IMR-90 (cell line): Measurements from ENCODE around the gene CENPK. TPM values are rescaled to one million over a fixed set of nuclear protein-coding genes. Genes with fewer than 3 reads are reported as not detected.
A peak's percentile ranks its signal among the peaks of the same experiment; 100 is the strongest.

Experiments used
- ATAC-seq: fragments of 200-7000 bp; cut with Tn5 transposase; 2 replicates; pipeline ENCODE4 v1.9.1; 2020; ENCODE audit warnings: low read depth, mild to moderate bottlenecking, moderate library complexity
- BruUV-seq: library from RNA; stranded (reverse); fragments of 400-500 nt; replicated peaks from 2 replicates; lab custom pipeline; 2021; lab: Mats Ljungman, UMichigan
- CTCF ChIA-PET: fragments of 300-600 bp; formaldehyde crosslinking; extraction: SDS; loops from one replicate; lab custom pipeline; 2021; ENCODE audit warnings: antibody characterized with exemption; lab: Yijun Ruan, JAX
- POLR2A ChIA-PET: fragments of 300-600 bp; sonication (Branson Sonifier 250); formaldehyde crosslinking; loops from one replicate; lab custom pipeline; 2022; ENCODE audit warnings: antibody characterized with exemption; ENCODE audit not compliant: unreplicated experiment; lab: Charles Lee
- DNase-seq: peaks from one replicate; pipeline ENCODE4 v3.0.0; 2013
- H2AFZ ChIP-seq: replicated peaks from 2 replicates; pipeline ENCODE3; 2013; ENCODE audit warnings: low read length, mild to moderate bottlenecking; ENCODE audit not compliant: poor library complexity
- H2AK5ac ChIP-seq: 2 replicates; pipeline ENCODE4 v1.6.1; 2013; ENCODE audit warnings: low read depth, low read length, inconsistent platforms
- H2AK9ac ChIP-seq: replicated peaks from 2 replicates; pipeline ENCODE3; 2013; ENCODE audit warnings: mild to moderate bottlenecking, low read depth, low read length, moderate library complexity; ENCODE audit not compliant: poor library complexity
- H2BK120ac ChIP-seq: 2 replicates; pipeline ENCODE4 v1.6.1; 2013; ENCODE audit warnings: low read depth, low read length, inconsistent platforms
- H2BK15ac ChIP-seq: 3 replicates; pipeline ENCODE4 v1.6.1; 2013; ENCODE audit warnings: low read depth, low read length, inconsistent platforms
- H2BK20ac ChIP-seq: 2 replicates; pipeline ENCODE4 v1.6.1; 2013; ENCODE audit warnings: low read depth, mild to moderate bottlenecking, inconsistent platforms, low read length, moderate library complexity
- H2BK5ac ChIP-seq: 2 replicates; pipeline ENCODE4 v1.6.1; 2013; ENCODE audit warnings: mild to moderate bottlenecking, low read depth, low read length, inconsistent platforms; ENCODE audit not compliant: poor library complexity, severe bottlenecking
- H3K14ac ChIP-seq: replicated peaks from 2 replicates; pipeline ENCODE4 v1.6.1; 2013; ENCODE audit warnings: low read depth, low read length, inconsistent platforms
- H3K18ac ChIP-seq: 2 replicates; pipeline ENCODE4 v1.6.1; 2013; ENCODE audit warnings: low read depth, low read length, control low read depth
- H3K23ac ChIP-seq: 2 replicates; pipeline ENCODE4 v1.6.1; 2013; ENCODE audit warnings: low read depth, low read length, inconsistent platforms
- H3K27ac ChIP-seq: 2 replicates; pipeline ENCODE4 v1.5.1; 2013; ENCODE audit warnings: mild to moderate bottlenecking, control low read depth, low read length; ENCODE audit not compliant: insufficient read depth
- H3K27me3 ChIP-seq: 2 replicates; pipeline ENCODE4 v1.6.1; 2013; ENCODE audit warnings: low read length; ENCODE audit not compliant: control insufficient read depth, insufficient read depth
- H3K36me3 ChIP-seq: 2 replicates; pipeline ENCODE4 v1.6.1; 2013; ENCODE audit warnings: low read length, mixed read lengths; ENCODE audit not compliant: control insufficient read depth, insufficient read depth
- H3K4ac ChIP-seq: 2 replicates; pipeline ENCODE4 v1.6.1; 2013; ENCODE audit warnings: low read depth, low read length, inconsistent platforms
- H3K4me1 ChIP-seq: 2 replicates; pipeline ENCODE4 v1.6.1; 2013; ENCODE audit warnings: low read length, mixed read lengths; ENCODE audit not compliant: control insufficient read depth, insufficient read depth
- H3K4me2 ChIP-seq: 2 replicates; pipeline ENCODE4 v1.6.1; 2013; ENCODE audit warnings: low read depth, mild to moderate bottlenecking, control low read depth, low read length, moderate library complexity
- H3K4me3 ChIP-seq: 2 replicates; pipeline ENCODE4 v1.5.1; 2013; ENCODE audit warnings: low read depth, mild to moderate bottlenecking, control low read depth, low read length, moderate library complexity; ENCODE audit not compliant: insufficient read depth
- H3K56ac ChIP-seq: 2 replicates; pipeline ENCODE4 v1.6.1; 2013; ENCODE audit warnings: low read length, inconsistent platforms; ENCODE audit not compliant: insufficient read depth; ENCODE audit errors: extremely low read depth
- H3K79me1 ChIP-seq, 2 experiments: 2 replicates each; pipeline ENCODE4 v1.6.1; 2013; ENCODE audit warnings: low read length in 2 of 2, inconsistent platforms in 1 of 2, low read depth in 1 of 2
- H3K9ac ChIP-seq: 2 replicates; pipeline ENCODE4 v1.6.1; 2013; ENCODE audit warnings: low read depth, low read length, control low read depth
- H3K9me1 ChIP-seq: 2 replicates; pipeline ENCODE4 v1.6.1; 2013; ENCODE audit warnings: low read length, inconsistent platforms; ENCODE audit not compliant: insufficient read depth
- H3K9me3 ChIP-seq: 2 replicates; pipeline ENCODE4 v1.6.1; 2013; ENCODE audit warnings: low read length; ENCODE audit not compliant: control insufficient read depth, insufficient read depth
- H4K20me1 ChIP-seq: 2 replicates; pipeline ENCODE4 v1.6.1; 2013; ENCODE audit warnings: low read length, inconsistent platforms; ENCODE audit not compliant: insufficient read depth
- H4K5ac ChIP-seq: 2 replicates; pipeline ENCODE4 v1.6.1; 2013; ENCODE audit warnings: mild to moderate bottlenecking, low read depth, low read length, control low read depth
- H4K8ac ChIP-seq, 2 experiments: 2 replicates each; pipeline ENCODE4 v1.6.1; 2013; ENCODE audit warnings: low read depth in 2 of 2, low read length in 2 of 2, control low read depth in 1 of 2, inconsistent platforms in 1 of 2
- H4K91ac ChIP-seq: 2 replicates; pipeline ENCODE4 v1.6.1; 2013; ENCODE audit warnings: low read depth, low read length, inconsistent platforms; ENCODE audit not compliant: insufficient read depth
- CHD1 ChIP-seq: IDR thresholded peaks from 2 replicates; pipeline ENCODE4 v1.6.1; 2012; ENCODE audit warnings: low read depth, low read length, improper control_type of control experiment
- CTCF ChIP-seq: conservative IDR thresholded peaks from 2 replicates; pipeline ENCODE4 v1.5.1; 2012; ENCODE audit warnings: mild to moderate bottlenecking, low read depth, low read length, improper control_type of control experiment
- FOS ChIP-seq: fragments of 150-350 bp; IDR thresholded peaks from 2 replicates; pipeline ENCODE4 v1.6.1; 2016; ENCODE audit warnings: low read depth, low read length
- MAFK ChIP-seq: IDR thresholded peaks from 2 replicates; pipeline ENCODE4 v1.6.1; 2012; ENCODE audit warnings: low read depth, low read length, improper control_type of control experiment
- MAZ ChIP-seq: IDR thresholded peaks from 2 replicates; pipeline ENCODE4 v1.6.1; 2012; ENCODE audit warnings: low read depth, mild to moderate bottlenecking, low read length, improper control_type of control experiment, moderate library complexity, borderline replicate concordance
- MXI1 ChIP-seq: IDR thresholded peaks from 2 replicates; pipeline ENCODE4 v1.6.1; 2012; ENCODE audit warnings: low read depth, mild to moderate bottlenecking, low read length, moderate library complexity, borderline replicate concordance
- NFE2L2 ChIP-seq: fragments of 150-350 bp; IDR thresholded peaks from 2 replicates; pipeline ENCODE4 v1.6.1; 2016; ENCODE audit warnings: low read depth, mild to moderate bottlenecking, low read length
- POLR2A ChIP-seq: IDR thresholded peaks from 2 replicates; pipeline ENCODE4 v1.6.1; 2012; ENCODE audit warnings: mild to moderate bottlenecking, low read depth, low read length
- RAD21 ChIP-seq: IDR thresholded peaks from 2 replicates; pipeline ENCODE4 v1.6.1; 2012; ENCODE audit warnings: low read length, improper control_type of control experiment
- RFX5 ChIP-seq: IDR thresholded peaks from 2 replicates; pipeline ENCODE4 v1.8.0; 2012; ENCODE audit warnings: low read depth, mild to moderate bottlenecking, low read length, moderate library complexity
- SMC3 ChIP-seq: fragments of 150-350 bp; IDR thresholded peaks from 2 replicates; pipeline ENCODE4 v1.6.1; 2016; ENCODE audit warnings: low read depth, mild to moderate bottlenecking, antibody characterized with exemption, low read length, moderate library complexity
- USF2 ChIP-seq: fragments of 150-350 bp; IDR thresholded peaks from 2 replicates; pipeline ENCODE4 v1.6.1; 2017; ENCODE audit warnings: mild to moderate bottlenecking, antibody characterized with exemption, low read length, low read depth
- WGBS, 2 experiments: methylation state at CpG; one replicate each; pipeline versions ENCODE4 v1.1.5 to v1.1.7; 2013; ENCODE audit warnings: missing lambda C conversion rate in 2 of 2; ENCODE audit not compliant: insufficient read length in 1 of 2; ENCODE audit errors: extremely low coverage in 2 of 2; 5-methylcytosine and 5-hydroxymethylcytosine counted together
- dilution Hi-C: fragments of 300-500 bp; cut with HindIII; formaldehyde crosslinking; loops from one replicate; pipeline ENCODE4 v1.14.3; 2018; ENCODE audit warnings: low sequenced_read_pairs; ENCODE audit not compliant: unreplicated experiment
- in situ Hi-C: fragments of 300-500 bp; cut with MboI; formaldehyde crosslinking; loops from 3 replicates; pipeline ENCODE4 v1.14.3; 2019; ENCODE audit warnings: low sequenced_read_pairs, inconsistent platforms, mixed read lengths
- intact Hi-C: fragments of 100-400 bp; cut with micrococcal nuclease; formaldehyde crosslinking; loops from 2 replicates; pipeline ENCODE4 v1.10.0; 2022
- polyA plus RNA-seq, 3 experiments: library from polyadenylated mRNA; depleted of rRNA; stranded (reverse); fragments of >200 nt; gene quantifications; 2 replicates each; pipeline ENCODE4 v1.2.3, GENCODE V29; 2012; ENCODE audit warnings: low replicate concordance in 1 of 3
- total RNA-seq: library from RNA; depleted of rRNA; stranded (reverse); fragments of >200 nt; gene quantifications from 2 replicates; pipeline ENCODE4 v1.2.3, GENCODE V29; 2012

CENPK gene
- total and polyA plus RNA-seq, 2 of the 4 experiments (the other 2 are of a cell fraction) = 5.6 to 9.4 TPM

GRCh38 chr5:65479527-65479926, 83.4 kb downstream of the CENPK start:
- Histone ChIP-seq H3K27me3 (no peaks in the 10 kb centered on the region), H3K4ac (peak overlapping the region; percentile 96; the same call in 1 of the 2 replicates), H2AK5ac (no peak overlapping the region), H3K9me3 (no peaks in the 10 kb centered on the region), H2BK20ac (no peak overlapping the region), H4K8ac (peak overlapping the region; percentile 0 to 80; a peak in 2 of 4 replicates), H3K36me3 (no peaks in the 10 kb centered on the region), H3K18ac (peak overlapping the region; percentile 67; the same call in 1 of the 2 replicates), H3K23ac (peak overlapping the region; percentile 18; the same call in 1 of the 2 replicates), H2BK15ac (no peak overlapping the region), H4K91ac (no peak overlapping the region), H3K9me1 (0 out of 2 replicates have a peak, but pooled peaks cover 3% of the 10 kb centered on the region), H3K4me3 (peak overlapping the region; percentile 88), H3K56ac (peak overlapping the region; percentile 86), H2BK120ac (peak overlapping the region; percentile 12; the same call in 1 of the 2 replicates), H2BK5ac (peak overlapping the region; percentile 98), H3K79me1 (peaks cover 6 to 17% of the 10 kb centered on the region in 2 experiments; a peak in 3 of 4 replicates), H3K14ac (peak overlapping the region; percentile 32; the same call in 1 of the 2 replicates), H3K4me2 (peak overlapping the region; percentile 91), H3K4me1 (peaks cover 2% of the 10 kb centered on the region), H4K20me1 (no peaks in the 10 kb centered on the region), H2AK9ac (no peak overlapping the region), H2AFZ (no peak overlapping the region), H3K9ac (peak overlapping the region; percentile 97; the same call in 1 of the 2 replicates), H4K5ac (peak overlapping the region; percentile 61; the same call in 1 of the 2 replicates), H3K27ac (no peak overlapping the region)
- in situ Hi-C loops = no loop called here
- intact Hi-C loops = no loop called here
- TF ChIP-seq USF2 = no peak
- TF ChIP-seq SMC3 = no peak
- TF ChIP-seq POLR2A = no peak
- no peak for TF ChIP-seq MXI1
- no peak for TF ChIP-seq NFE2L2
- TF ChIP-seq RAD21 = no peak
- no peak for TF ChIP-seq MAZ
- no peak for TF ChIP-seq CTCF
- TF ChIP-seq CHD1 = no peak
- TF ChIP-seq RFX5 = no peak
- TF ChIP-seq FOS = no peak
- TF ChIP-seq MAFK = no peak
- ChIA-PET CTCF (interaction anchor here (1.1 kb wide), 1 partner anchor 157 kb away, joined by 3 read pairs; no protein-coding TSS in a partner anchor), POLR2A (no interaction called here)
- BruUV-seq = no TSS peak
- DNase-seq (no peak), ATAC-seq (no peak)
- dilution Hi-C loops = no loop called here
- 0% methylated on average over 1 of the region's 1 CpG; no CpG with 5 or more reads in 1 of the 2 experiments for WGBS, 2 experiments
